GM21723 (cell line): ENCODE results near the gene FNDC3B.

Experiments used
- ATAC-seq: cut with Tn5 transposase; IDR thresholded peaks from one replicate; pipeline ENCODE4 v1.9.1; 2021; ENCODE audit warnings: mild to moderate bottlenecking, moderate library complexity; ENCODE audit not compliant: unreplicated experiment

The FNDC3B gene

GRCh38 chr3:172376402-172376801 is 337.0 kb downstream of the FNDC3B start:
- no peak for ATAC-seq

GRCh38 chr3:172376881-172377280 is 337.5 kb downstream of the FNDC3B start:
- ATAC-seq = no peak

GRCh38 chr3:172378439-172378838 is 339.1 kb downstream of the FNDC3B start:
- no peak for ATAC-seq

- ATAC-seq = no peak
Measured at GRCh38 chr3:172379372-172379771, 340.0 kb downstream of the FNDC3B start.

GRCh38 chr3:172380632-172381031 is 341.3 kb downstream of the FNDC3B start:
- ATAC-seq = no peak

- ATAC-seq = no peak
Measured at GRCh38 chr3:172383306-172383796, 344.0 kb downstream of the FNDC3B start.

GRCh38 chr3:172384836-172385235 is 345.5 kb downstream of the FNDC3B start:
- no peak for ATAC-seq

GRCh38 chr3:172387728-172388127 is 348.4 kb downstream of the FNDC3B start:
- ATAC-seq = no peak

GRCh38 chr3:172388412-172389078 is 349.2 kb downstream of the FNDC3B start:
- ATAC-seq = no peak

GRCh38 chr3:172390792-172391191 is 351.4 kb downstream of the FNDC3B start:
- no peak for ATAC-seq

GRCh38 chr3:172391592-172392302 is 352.4 kb downstream of the FNDC3B start:
- no peak for ATAC-seq

GRCh38 chr3:172394692-172395091 is 355.3 kb downstream of the FNDC3B start:
- no peak for ATAC-seq

GRCh38 chr3:172396400-172396799 is 357.0 kb downstream of the FNDC3B start:
- ATAC-seq = no peak

- ATAC-seq = no peak
Measured at GRCh38 chr3:172397716-172398405, 358.5 kb downstream of the FNDC3B start.

GRCh38 chr3:172398484-172398883 is 359.1 kb downstream of the FNDC3B start:
- ATAC-seq = no peak

- ATAC-seq = no peak
Measured at GRCh38 chr3:172402090-172402489, 362.7 kb downstream of the FNDC3B start.

GRCh38 chr3:172402892-172403643 is 363.7 kb downstream of the FNDC3B start:
- no peak for ATAC-seq

GRCh38 chr3:172404237-172404962 is 365.0 kb downstream of the FNDC3B start:
- ATAC-seq = no peak

GRCh38 chr3:172405914-172406313 is 366.5 kb downstream of the FNDC3B start:
- ATAC-seq = no peak

- no peak for ATAC-seq
Measured at GRCh38 chr3:172407872-172408271, 368.5 kb downstream of the FNDC3B start.
